ENCODE measurements around the gene C17orf113.

Gene C17orf113

DNA sequence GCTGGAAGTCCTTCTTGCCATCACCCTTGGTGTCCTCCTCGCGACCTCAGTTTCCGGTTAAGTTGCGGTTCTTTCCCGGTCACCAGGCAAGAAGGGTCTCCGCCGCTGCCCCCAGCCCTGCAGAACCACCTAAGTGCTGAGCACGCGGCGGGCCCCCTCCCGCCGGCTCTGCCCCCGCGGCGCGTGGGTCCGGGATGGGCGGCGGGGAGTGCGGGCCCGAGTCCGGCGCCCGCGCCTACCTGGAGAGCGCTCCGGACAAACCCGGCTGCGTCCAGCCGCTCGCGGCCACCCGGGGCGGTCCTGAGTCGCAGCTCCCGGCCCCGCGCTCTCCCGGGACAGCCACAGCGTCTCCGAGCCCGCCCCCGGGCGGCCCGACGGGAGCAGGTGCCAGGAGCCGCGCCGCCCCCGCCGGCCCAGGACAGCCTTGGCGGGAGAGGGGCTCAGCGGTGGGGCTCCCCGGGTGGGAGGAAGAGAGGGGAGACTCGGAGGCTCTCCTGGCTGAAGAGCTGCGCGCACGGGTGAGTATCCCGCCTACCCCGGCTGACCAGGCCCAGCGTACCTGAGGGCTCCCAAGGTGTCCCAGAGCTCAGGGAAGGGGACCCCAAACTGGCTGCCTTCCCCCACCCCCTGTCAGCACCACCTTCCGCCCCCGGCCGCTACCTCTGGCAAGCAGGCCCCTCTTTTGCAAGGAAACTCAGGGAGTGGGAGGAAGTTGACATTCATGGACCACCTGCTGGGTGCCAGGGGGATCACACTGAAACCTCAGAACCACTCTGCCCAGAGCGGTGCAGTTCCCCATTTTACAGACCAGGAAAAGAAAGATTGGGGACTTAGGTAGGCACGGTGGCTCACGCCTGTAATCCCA, 22.2 kb upstream of the C17orf113 start:
- DNase-seq, result no peak

DNA sequence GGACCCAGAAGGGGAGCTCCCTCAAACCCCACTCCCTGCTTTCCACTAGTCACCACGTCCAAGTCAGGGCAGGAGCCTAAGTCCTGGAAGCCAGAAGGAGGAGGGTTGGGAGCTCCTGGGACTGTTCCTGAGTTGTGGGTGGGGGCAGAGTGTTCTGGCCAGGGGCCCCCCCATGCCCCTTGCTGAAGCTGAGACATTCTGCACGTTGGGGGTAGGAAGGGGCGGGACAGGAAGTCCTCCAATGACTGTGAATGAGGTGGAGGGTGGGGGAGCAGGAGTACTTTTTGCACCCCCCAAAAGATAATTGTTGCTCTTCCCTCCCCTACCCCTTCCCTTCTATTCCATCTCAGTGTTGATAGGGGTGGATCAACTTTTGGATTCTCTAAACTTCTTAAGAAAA, 21.4 kb upstream of the C17orf113 start:
- DNase-seq, result no peak

DNA sequence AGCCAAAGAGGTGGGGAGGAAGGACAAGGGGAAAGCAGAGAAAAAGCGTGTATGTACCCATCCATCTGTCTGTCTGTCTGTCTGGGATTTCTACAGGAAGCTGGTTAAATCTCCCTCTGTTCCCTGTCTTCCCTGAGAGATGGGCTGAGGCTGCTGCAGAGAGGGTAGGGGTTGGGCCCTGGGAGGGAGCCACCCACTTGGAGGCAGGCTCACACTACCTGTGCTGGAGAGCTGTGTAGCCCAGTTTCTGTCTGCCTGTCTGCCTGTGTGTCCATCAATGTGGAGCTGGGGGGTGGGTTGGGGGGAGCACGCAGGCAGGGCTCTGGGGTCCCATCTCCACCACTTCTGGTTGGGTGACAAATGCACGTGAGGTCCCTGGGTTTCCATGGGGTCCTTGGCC, 18.6 kb upstream of the C17orf113 start:
- no peak for DNase-seq

DNA sequence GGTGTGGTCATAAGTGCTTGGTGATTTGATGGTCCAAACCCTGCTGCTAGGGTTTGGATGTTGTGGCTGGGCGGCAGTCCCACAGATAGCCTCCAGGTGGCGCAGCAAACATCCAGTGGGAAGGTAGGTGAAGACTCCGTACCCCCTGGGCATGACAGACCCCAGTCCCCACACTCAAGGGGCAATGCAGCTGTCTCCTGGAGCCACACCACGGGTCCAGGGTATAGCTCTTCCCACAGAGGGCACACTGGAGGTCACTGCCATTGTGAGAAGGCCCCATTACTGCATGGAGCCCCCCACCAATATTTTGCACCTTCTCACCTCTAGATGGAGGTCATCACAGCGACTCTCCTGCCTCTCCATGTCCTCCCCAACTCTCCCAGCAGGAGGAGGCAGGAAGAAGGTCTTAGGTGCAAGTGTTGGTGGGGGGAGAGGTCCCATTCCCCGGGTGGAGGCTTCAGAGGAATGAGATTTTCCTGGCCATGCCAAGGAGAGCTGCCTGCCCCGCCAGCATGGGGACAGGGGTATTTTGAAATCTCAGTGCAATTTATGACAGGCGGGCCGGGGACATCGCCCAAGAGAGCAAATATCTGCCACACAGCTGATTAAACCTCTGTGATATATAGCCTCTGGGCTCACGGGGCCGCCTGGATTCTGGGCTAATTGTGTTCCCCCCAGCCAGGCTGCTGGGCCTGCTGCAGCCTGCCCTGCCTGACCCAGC, 17.1 kb upstream of the C17orf113 start:
- peak; percentile 30 to 66 (median 50) for DNase-seq

DNA sequence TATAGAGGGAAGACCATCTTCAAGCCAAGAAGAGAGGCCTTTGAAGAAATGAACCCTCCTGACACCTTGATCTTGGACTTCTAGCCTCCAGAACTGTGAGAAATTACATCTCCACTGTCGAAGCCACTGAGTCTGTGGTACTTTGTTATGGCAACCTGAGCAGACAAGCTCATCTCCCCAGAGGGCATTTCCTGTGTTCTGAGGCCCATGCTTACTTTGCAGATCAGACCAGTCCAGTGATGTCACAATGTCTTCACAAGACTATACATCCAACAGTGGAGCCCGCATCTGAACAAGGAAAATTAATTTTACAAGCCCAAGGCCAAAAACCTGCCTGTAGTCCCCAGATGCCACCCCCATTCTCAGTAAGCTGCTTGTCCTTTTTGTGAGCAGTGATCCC, 14.8 kb upstream of the C17orf113 start:
- peak in 1 of 5 donors; percentile 11 for DNase-seq

DNA sequence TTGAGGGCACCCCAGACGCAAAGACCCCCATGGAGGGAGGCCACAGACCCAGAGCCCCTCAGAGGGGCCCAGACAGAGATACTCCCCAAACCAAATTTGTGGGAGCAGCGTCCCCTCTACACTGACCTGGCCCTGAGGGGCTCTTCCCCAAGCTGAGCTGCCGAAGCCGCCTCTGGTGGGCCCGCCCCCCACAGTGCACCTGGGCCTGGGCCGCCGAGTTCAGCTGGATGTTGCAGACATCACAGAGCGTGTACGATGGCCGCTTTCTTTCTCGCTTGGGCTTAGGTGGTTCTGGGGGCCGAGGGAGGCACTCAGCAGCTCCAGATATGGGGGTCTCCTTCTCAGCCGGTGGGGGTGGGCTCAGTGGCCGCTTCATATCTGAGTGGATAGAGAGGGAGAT, 12.3 kb upstream of the C17orf113 start:
- no peak for DNase-seq

DNA sequence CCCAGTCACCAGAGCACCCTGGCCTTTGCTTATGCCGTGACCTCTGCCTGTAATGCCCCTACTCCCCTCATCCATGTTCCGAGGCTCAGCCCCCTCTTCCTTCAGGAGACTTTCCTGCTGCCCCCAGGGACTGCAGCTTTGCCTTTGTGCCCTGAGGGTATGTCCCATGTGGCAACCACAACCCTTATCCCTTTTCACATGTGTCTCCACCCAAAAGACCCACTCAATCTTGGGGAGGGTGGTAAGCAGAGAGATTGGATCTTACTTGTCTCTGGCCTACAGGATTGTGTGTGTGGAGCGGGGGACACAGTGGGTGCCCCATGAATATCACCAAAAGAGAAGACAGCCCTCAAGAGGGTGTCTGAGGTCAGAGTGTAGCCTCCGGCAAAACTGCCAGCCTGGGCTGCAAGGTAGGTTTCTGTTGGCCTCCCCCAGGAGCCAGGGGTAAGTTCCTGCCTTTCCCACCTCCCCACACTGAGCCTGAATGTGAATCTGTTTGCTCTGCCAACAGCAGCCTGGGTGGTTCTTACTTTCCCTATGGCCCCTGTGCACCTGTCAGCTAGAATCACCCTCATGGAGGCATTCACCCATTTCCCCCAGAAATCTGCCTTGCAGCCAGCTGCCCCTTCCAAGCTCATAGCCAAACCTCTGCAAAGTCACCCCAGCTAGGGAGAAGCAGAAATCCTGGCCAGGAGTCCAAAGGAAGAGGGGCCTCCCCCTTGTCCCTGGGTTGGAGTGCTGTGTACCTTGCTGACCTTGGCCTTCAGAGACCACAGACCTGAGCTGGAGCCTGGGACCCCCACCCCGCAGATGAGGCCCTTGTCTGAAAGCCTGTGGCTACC, 11.5 kb upstream of the C17orf113 start:
- no peak for DNase-seq

DNA sequence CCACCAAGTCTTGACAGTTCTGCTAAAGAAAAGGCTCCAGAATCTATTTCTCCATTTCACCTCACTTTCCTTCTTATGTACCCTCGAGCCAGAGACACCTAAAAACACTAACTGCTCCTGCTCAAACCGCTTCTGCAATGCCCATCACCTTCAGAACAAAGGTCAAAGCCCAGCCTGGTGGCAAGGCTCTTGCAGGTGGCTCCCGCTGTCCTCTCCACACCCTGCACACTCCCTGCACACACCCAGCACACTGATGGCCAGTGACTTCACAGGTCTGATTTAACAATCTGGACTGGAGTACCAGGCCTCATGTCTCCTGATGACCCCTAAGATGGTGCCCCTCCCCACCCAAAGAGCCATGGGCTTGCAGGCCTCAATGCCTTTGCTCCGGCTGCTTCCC, 9.8 kb upstream of the C17orf113 start:
- DNase-seq, result no peak

DNA sequence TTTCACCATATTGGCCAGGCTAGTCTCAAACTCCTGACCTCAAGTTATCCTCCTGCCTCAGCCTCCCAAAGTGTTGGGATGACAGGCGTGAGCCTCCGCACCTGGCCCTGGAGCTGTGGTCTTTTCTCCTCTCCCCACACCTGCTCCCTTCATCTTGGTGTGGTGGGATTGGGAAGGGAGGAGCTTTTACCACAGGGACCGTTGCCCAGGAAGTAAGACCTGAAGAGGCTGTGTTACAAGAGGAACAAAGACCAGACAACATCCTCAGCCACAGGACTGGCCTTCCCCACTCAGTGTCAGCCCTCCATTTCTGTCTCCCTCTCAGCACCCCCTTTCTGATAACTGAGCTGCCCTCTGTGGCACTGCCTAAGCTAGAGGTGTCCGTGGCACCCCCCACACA, 9.4 kb upstream of the C17orf113 start:
- no peak for DNase-seq

DNA sequence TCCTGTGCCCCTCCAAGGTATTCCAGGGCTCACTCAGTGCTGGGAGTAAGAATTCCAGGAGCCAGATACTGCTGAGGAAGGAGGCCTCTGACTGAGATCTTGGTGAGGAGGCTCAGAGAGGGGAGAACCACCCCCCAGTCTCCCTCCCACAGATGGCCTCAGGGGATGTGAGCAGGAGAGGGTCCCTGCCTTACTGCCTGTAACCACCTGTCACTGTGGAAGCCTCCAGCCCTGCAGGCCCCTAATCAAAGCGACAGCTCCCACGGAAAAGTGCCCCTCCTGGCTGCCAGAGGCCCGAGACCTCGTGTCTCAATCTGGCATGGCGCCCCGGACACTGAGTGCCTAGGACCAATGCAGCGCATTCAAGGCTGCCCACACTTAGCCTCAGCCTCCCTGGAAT, 7.7 kb upstream of the C17orf113 start:
- DNase-seq, result no peak

DNA sequence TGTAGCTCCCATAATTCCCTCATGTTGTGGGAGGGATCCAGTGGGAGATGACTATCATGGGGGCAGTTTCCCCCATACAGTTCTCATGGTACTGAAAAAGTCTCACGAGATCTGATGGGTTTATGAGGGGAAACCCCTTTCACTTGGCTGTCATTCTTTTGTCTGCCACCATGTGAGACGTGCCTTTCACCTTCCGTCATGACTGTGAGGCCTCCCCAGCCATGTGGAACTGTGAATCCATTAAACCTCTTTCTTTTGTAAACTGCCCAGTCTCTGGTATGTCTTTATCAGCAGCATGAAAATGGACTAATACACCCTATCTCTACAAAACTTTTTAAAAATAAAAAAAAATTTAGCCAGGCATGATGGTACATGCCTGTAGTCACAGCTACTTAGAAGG, 6.2 kb upstream of the C17orf113 start:
- DNase-seq, result no peak

DNA sequence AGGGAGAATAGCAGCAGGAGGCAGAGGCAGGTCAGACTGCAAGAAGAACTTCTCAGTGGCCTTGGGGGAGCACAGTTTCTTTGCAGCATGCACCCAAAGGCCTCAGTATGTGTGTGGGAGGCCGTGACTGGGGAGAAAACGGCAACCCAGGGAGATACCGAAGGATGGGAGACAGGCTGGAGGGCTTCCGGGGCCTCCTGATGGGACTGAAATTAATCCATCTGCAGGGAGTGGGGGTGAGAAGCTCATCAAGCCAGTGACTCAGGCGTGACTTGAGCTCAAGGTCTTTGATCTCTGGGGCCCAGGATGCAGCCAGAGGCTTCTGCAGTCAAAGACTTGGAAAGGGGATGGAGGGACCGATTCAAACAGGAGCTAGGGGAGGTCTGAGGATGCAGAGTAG, 5.1 kb upstream of the C17orf113 start:
- DNase-seq, result no peak

DNA sequence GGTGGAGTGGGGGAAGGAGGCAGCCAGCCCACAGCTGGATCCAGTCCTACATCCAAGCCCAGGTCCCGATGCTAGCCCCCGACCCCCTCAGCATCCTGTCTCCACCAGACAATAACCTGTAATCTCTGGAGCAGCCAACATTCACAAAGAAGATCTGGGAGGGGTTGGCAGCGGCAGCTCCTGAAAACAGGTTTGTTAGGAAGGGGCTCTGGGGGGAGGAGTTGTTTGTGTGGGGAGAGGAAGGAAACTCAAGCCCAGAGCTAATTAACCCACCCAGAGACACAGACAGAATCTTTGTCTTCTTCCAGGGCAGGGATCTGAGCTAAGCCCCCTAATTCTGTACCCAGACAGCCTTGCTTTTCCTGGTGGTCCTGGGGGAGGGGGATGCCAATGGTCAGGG, 4.6 kb upstream of the C17orf113 start:
- no peak for DNase-seq

DNA sequence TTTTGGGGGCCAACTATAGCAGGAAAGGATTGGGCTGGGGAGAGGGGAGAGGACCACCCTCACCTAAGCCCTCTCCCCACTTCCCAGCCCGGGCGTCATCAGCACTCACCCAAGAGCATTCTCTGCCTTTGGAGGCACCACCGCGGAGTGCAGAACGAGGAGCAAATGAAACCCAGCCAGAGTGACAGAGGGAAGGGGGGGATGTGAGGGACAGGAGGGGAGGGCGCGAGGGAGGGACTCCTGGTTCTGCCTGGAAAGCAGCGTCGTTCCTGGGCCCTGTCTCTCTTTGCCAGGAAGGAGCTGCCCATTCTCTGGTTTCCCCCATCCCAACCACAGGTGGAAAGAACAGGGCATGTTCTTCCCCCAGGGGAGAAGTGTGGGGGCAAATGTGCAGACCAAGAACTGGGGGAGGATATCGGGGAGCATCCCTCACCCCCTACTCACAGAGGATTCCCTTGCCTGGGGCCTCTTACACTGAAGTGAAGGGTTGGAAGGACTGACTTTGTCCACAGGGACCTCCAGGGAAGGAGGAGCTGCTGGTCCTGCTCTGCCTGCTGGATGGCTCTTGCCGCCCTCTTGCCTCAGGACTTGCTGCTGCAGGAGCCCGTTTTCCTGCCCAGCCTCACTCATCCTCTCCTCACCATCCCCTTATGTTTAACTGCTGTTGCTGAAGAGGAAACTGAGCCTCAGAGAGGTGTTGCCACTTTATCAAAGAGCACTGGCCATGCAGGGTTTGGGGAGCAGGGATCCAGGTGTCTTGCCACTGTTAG, 3.5 kb upstream of the C17orf113 start:
- DNase-seq, result no peak

DNA sequence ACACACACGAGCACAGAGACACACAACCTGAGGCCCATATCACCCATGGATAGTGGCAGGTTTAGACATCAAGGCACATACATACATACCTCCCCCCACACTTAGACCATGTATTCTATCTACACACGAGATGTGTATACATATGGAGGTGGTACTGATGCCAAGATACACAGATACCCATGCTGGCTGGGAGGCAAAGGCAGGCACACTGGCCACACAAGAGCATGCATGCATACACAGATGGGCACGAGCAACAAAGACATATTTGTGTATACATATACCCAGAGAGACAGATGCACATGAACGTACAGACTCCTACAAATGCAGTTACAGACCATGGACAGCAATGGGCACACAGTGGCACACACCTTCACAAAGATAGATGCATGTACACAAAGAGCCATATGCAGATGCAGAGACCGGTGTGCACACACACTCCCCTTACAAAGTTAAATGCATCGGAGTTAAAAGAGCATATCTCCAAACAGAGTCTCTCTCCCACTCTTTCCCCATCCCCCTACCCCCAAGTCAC, 2.0 kb upstream of the C17orf113 start:
- DNase-seq, result no peak

DNA sequence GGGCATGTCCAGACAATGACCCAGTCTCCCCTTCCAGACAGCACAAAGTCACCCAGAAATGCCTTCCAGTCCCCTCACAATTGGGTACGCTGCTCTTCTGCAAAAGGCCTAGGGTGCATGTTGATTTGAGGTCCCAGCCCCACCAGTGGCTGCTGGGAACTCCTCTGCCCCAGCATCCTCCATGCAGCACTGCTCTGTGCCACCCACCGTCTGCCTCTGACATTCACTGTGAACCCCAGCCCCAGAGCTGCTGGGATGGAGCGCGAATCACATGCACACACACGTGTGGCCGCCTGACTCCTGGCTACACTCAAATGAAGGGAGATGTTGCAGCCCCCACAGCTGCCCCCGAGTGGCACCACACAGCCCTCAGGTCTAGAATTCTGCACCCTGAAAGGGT, 1.2 kb upstream of the C17orf113 start:
- DNase-seq, result no peak

DNA sequence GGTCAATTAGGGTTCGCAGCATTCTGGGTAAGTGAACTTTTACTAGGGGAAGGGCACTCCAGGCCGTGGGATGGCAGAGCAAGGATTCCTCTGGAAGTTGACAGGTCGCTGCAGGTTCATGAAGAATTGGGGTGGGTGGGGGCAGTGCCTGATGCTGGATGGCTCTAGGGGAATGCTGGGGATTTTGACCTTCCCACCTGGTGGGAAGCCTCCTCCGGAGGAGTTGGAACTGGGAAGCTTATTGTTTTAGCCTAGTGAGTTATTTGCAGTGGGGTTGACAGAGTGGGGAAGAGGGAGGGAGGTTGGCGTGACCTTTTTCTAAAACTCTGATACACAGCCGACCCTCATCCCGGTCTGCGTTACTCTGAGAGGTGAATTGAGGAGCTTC, 606 bp upstream of the C17orf113 start:
- DNase-seq, result no peak

DNA sequence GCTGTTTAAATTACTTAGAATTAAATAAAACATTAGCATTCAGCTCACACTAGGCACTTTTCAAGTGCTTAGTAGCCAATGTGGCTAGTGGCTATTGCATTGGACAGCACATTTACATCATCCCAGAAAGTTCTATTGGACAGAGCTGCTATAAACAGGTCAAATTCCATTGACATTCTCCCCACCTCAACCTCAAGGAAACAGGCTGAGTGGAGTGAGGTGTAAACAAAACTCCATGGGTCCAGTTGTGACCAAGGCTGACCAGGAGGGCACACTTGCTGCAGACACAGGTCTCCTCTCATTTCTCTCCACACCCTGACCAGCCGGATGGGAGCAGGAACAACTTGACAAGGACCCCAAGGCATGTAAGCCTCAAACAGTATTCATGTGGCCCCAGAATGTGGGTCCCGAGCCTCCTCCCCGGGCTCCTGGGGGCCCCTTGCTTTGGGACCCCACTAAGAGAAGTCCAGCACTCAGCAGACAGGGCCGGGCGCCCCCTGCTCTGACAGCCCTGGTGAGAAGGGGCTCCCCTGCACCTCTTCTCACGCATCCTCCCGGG, 488 bp downstream of the C17orf113 start:
- DNase-seq, result no peak

DNA sequence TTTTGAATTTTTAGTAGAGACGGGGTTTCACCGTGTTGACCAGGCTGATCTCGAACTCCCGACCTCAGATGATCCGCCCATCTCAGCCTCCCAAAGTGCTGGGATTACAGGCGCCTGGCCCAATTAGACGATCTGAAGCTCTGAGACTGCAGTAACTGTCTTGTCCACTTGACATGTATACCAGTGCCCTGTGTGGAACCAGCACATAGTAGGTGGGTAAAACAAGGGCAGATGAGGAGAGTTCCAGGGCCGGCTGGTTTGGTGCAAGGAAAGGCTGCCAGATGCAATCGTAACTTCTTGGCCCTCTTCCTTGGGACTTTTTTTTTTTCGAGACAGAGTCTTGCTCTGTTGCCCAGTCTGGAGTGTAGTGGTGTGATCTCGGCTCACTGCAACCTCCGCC, 3.1 kb downstream of the C17orf113 start:
- no peak for DNase-seq

DNA sequence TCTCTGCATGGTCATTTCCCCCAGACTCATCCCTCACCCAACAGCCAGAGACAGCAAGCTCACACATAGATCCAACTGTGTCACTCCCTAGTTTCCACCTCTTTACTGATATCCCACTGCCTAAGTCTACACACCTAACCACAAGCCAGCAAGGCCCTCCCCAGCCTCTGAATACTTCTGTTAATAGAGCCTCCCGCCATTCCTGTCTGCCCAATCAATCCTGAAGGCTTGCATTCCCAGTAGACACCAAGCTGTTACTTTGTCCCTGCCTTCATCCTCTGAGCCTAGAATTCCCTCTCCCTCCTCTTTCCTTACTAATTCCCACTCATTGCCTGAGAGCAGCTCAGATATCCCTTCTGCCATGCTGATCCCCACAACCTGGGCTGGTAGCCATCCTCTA, 4.7 kb downstream of the C17orf113 start:
- DNase-seq, result no peak

DNA sequence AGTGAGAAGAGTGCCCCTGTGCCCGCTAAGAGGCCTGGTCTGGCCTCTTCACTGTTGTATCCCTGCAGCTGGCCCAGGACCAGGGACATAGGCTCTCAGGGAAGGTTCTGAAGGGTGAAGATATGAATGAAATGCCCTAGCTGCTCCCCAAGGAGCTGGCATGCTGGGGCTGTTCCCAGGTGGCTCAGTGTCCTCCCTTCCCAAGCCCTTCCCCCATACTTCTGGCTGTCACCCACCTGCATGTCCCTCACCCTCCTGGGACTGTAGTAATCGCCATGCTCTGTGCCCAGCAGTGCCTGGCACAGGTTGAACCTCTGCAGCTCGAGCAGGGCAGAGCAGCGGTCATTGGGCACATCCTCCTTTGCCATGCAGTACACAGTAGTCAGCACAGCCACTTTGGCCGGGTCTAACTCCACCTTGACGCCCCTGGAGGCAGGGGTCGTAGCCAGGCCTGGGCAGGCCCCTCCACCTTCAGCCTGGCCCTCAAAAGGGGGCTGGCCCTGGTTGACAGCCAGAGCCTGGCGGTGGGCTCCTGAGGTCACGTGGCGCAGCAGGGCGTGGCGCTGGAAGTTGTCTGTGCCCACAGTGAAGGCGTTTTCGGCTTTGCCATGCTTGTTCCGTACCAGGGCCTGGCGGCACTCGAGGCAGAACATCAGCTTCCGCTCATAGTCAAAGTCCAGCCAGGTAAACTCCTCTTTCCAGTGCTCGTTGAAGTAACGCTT, 7.6 kb downstream of the C17orf113 start:
- DNase-seq, result no peak

Data from T-helper 1 cell (primary cell).